HG03025 (cell line): ENCODE data around the gene SMR3A.

ENCODE experiments used
- ATAC-seq: cut with Tn5 transposase; IDR thresholded peaks from one replicate; pipeline ENCODE4 v1.9.1; 2021; ENCODE audit warnings: mild to moderate bottlenecking, moderate library complexity; ENCODE audit not compliant: unreplicated experiment, low FRiP score

Gene SMR3A

GRCh38 chr4:70360460-70360859 lies at the start of gene SMR3A:
Gene SMR3A, plus strand, starts transcription at chr4:70360760. Its CDS starts 1,356 bp downstream, at chr4:70362116.
- no peak for ATAC-seq

- no peak for ATAC-seq
Measured at GRCh38 chr4:70313736-70314135, 46.8 kb upstream of the SMR3A start.

GRCh38 chr4:70315928-70316327 lies 44.6 kb upstream of the SMR3A start:
- no peak for ATAC-seq

- no peak for ATAC-seq
Measured at GRCh38 chr4:70326052-70326451, 34.5 kb upstream of the SMR3A start.

- ATAC-seq: no peak
Measured at GRCh38 chr4:70334681-70335080, 25.9 kb upstream of the SMR3A start, which contains the start of gene CABS1. Gene CABS1, plus strand, starts transcription at chr4:70334981. Its CDS starts 59 bp downstream, at chr4:70335040.

- no peak for ATAC-seq
Measured at GRCh38 chr4:70336043-70336442, 24.5 kb upstream of the SMR3A start.

GRCh38 chr4:70337886-70338420 lies 22.6 kb upstream of the SMR3A start:
- no peak for ATAC-seq

GRCh38 chr4:70356185-70356584 lies 4.4 kb upstream of the SMR3A start:
- no peak for ATAC-seq

GRCh38 chr4:70359115-70359661 lies 1.4 kb upstream of the SMR3A start:
- no peak for ATAC-seq

- ATAC-seq: no peak
Measured at GRCh38 chr4:70364002-70364401, 3.4 kb downstream of the SMR3A start.

GRCh38 chr4:70365479-70365878 lies 4.9 kb downstream of the SMR3A start:
- ATAC-seq: no peak

GRCh38 chr4:70367813-70368212 lies 7.3 kb downstream of the SMR3A start:
- no peak for ATAC-seq

GRCh38 chr4:70371987-70372386 lies 11.4 kb downstream of the SMR3A start:
- ATAC-seq: no peak

- ATAC-seq: no peak
Measured at GRCh38 chr4:70372760-70373159, 12.2 kb downstream of the SMR3A start.

- no peak for ATAC-seq
Measured at GRCh38 chr4:70380578-70380977, 20.0 kb downstream of the SMR3A start.

- no peak for ATAC-seq
Measured at GRCh38 chr4:70382691-70383181, 22.2 kb downstream of the SMR3A start, which contains the start of gene SMR3B. Gene SMR3B, plus strand, starts transcription at chr4:70383131. Its CDS starts 1,380 bp downstream, at chr4:70384511.

GRCh38 chr4:70392057-70392776 lies 31.7 kb downstream of the SMR3A start:
- ATAC-seq: peak; percentile 66

- no peak for ATAC-seq
Measured at GRCh38 chr4:70397580-70397979, 37.0 kb downstream of the SMR3A start, which contains the start of gene OPRPN. Gene OPRPN, plus strand, starts transcription at chr4:70397940. Its CDS starts 1,346 bp downstream, at chr4:70399286.

GRCh38 chr4:70399319-70399718 lies 38.8 kb downstream of the SMR3A start:
- ATAC-seq: no peak

GRCh38 chr4:70402762-70403161 lies 42.2 kb downstream of the SMR3A start:
- ATAC-seq: peak; percentile 52

GRCh38 chr4:70405765-70406164 lies 45.2 kb downstream of the SMR3A start:
- ATAC-seq: no peak
